Stomach smooth muscle (tissue), 2 donors: ENCODE data around the gene PVR.

ENCODE experiments used
- H3K27ac ChIP-seq: one replicate; pipeline ENCODE4 v1.7.0; 2013; ENCODE audit warnings: mild to moderate bottlenecking, low read length, inconsistent platforms
- H3K27me3 ChIP-seq, 2 donors: one replicate each; pipeline ENCODE4 v1.7.0; 2013; ENCODE audit warnings: low read length in 2 of 2; ENCODE audit not compliant: insufficient read depth in 2 of 2, control insufficient read depth in 1 of 2
- H3K36me3 ChIP-seq, 2 donors: one replicate each; pipeline ENCODE4 v1.7.0; 2013; ENCODE audit warnings: low read length in 2 of 2; ENCODE audit not compliant: control insufficient read depth in 2 of 2, insufficient read depth in 2 of 2
- H3K4me1 ChIP-seq: one replicate; pipeline ENCODE4 v1.7.0; 2013; ENCODE audit warnings: low read length; ENCODE audit not compliant: control insufficient read depth, insufficient read depth
- H3K4me3 ChIP-seq, 2 donors: one replicate each; pipeline ENCODE4 v1.7.0; 2013; ENCODE audit warnings: low read length in 2 of 2
- H3K9ac ChIP-seq, 2 donors: one replicate each; pipeline ENCODE4 v1.7.0; 2013; ENCODE audit warnings: low read length in 2 of 2, mild to moderate bottlenecking in 1 of 2
- H3K9me3 ChIP-seq, 2 donors: one replicate each; pipeline ENCODE4 v1.7.0; 2013; ENCODE audit warnings: low read length in 2 of 2; ENCODE audit not compliant: control insufficient read depth in 2 of 2
- donor health status: healthy.
- donor health status: Pancreatic carcinoma.

The PVR gene

DNA sequence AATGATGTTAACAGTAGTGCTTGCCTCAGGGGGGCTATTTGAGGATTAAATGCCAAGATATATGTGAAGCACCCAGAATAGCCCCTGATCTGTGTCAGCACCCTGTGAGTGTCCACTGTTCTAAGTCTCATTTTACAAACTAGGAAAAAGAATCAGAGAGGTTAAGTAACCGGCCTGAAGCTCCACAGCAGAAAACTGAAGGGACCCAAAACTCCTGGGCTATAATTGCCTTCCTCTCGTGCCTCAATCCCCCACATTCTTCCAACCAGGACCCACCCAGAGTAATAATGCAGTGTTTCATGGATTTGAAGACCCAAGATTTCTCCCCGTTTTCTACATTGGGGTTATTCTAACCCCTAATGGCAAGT lies 2.3 kb downstream of the PVR start:
- Histone ChIP-seq H3K4me1 (peaks cover 12% of the 10 kb centered on the region), H3K4me3 (no peak overlapping the region), H3K27ac (no peak overlapping the region), H3K27me3 (no peaks in the 10 kb centered on the region), H3K9me3 (no peaks in the 10 kb centered on the region), H3K9ac (no peak overlapping the region), H3K36me3 (peaks cover 22 to 23% of the 10 kb centered on the region in 2 donors)

- Histone ChIP-seq H3K36me3 (peaks cover 28 to 29% of the 10 kb centered on the region in 2 donors), H3K27ac (no peak overlapping the region), H3K9ac (no peak overlapping the region), H3K4me1 (peaks cover 12% of the 10 kb centered on the region), H3K4me3 (no peak overlapping the region), H3K27me3 (no peaks in the 10 kb centered on the region), H3K9me3 (no peaks in the 10 kb centered on the region)
Measured at GRCh38 chr19:44647144-44647543, 3.4 kb downstream of the PVR start.

DNA sequence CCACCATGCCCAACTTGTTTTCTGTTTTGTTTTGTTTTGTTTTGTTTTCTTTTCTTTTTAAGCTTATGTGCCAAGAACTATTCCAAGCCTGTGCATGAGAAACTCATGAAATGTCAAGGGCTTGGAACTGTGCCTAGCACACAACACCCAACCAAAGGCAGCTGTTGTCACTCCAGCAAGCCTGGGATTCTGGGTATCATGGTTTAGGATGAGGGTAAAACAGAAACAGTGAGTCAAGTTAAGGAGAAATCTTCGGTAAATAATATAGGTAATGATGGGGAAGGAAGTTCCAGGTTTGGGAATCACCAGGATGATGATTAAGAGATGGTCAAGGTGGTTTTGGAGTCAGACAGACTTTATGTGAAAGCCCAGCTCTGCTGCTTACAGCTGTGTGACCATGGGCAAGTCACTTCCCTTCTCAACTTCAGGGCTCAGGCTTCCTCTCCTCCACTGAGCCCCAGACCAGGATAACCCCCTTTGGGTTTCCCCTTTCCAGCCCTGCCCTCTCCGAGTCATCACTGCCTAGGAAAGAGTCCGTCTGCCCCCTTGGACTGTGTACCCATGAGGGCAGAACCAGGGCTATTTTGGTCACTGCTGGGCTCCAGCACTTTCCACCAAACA lies 5.0 kb downstream of the PVR start:
- Histone ChIP-seq H3K27ac (peak overlapping the region; percentile 11), H3K36me3 (peaks cover 36 to 40% of the 10 kb centered on the region in 2 donors), H3K9me3 (no peaks in the 10 kb centered on the region), H3K27me3 (no peaks in the 10 kb centered on the region), H3K4me3 (no peak overlapping the region), H3K4me1 (peaks cover 9% of the 10 kb centered on the region), H3K9ac (no peak overlapping the region)

DNA sequence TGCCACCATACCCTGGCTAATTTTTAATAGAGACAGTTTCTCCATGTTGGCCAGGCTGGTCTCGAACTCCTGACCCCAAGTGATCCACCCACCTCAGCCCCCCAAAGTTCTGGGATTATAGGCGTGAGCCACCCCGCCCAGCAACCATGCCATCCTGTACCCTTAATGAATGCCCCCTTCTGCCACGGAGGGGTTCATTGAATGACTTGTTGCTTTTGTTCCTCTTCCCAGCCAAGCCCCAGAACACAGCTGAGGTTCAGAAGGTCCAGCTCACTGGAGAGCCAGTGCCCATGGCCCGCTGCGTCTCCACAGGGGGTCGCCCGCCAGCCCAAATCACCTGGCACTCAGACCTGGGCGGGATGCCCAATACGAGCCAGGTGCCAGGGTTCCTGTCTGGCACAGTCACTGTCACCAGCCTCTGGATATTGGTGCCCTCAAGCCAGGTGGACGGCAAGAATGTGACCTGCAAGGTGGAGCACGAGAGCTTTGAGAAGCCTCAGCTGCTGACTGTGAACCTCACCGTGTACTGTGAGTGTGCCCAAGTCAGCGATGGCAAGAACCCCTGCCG lies 6.0 kb downstream of the PVR start:
- peaks cover 9% of the 10 kb centered on the region for H3K4me1 ChIP-seq
- no peak overlapping the region for H3K4me3 ChIP-seq
- H3K27me3 ChIP-seq, result no peaks in the 10 kb centered on the region
- H3K9ac ChIP-seq, result no peak overlapping the region
- no peak overlapping the region for H3K27ac ChIP-seq
- peaks cover 36 to 40% of the 10 kb centered on the region in 2 donors for H3K36me3 ChIP-seq
- H3K9me3 ChIP-seq, result no peaks in the 10 kb centered on the region

- Histone ChIP-seq H3K4me1 (peaks cover 6% of the 10 kb centered on the region), H3K9ac (no peak overlapping the region), H3K4me3 (no peak overlapping the region), H3K27me3 (no peaks in the 10 kb centered on the region), H3K36me3 (peaks cover 42 to 43% of the 10 kb centered on the region in 2 donors), H3K27ac (no peak overlapping the region), H3K9me3 (no peaks in the 10 kb centered on the region)
Measured at GRCh38 chr19:44653343-44653742, 9.6 kb downstream of the PVR start.

DNA sequence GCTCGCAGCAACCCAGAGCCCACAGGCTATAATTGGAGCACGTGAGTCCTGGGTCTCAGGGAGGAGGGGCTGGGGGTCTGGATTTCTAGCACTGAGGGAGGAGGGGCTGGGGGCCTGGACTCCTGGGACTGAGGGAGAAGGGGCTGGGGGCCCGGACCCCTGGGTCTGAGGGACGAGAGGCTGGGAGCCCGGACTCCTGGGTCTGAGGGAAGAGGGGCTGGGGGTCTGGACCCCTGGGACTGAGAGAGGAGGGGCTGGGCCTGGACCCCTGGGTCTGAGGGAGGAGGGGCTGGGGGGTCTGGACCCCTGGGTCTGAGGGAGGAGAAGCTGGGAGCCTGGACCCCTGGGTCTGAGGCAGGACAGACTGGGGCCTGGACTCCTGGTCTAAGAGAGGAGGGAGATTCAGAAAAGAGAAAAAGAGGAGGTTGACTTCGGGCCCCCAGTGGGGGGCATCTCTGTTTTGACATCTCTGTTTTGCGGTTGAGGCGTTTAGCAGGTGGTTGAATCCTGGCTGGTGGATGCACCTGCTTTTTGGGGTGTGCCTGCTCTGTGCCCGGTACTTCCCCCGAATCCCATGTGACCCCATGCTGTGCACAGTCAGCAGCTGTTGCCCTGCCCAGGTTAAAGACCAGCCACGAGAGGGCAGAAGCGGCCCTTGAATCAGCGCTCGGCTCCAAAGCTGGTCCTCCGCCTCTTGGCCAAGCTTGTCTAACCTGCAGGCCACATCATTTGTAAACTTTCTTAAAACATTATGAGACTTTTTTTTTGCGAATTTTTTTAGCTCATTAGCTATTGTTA lies 10.5 kb downstream of the PVR start:
- no peak overlapping the region for H3K9ac ChIP-seq
- H3K27ac ChIP-seq, result no peak overlapping the region
- peaks cover 44 to 45% of the 10 kb centered on the region in 2 donors for H3K36me3 ChIP-seq
- H3K27me3 ChIP-seq, result no peaks in the 10 kb centered on the region
- H3K9me3 ChIP-seq, result no peaks in the 10 kb centered on the region
- H3K4me3 ChIP-seq, result no peak overlapping the region
- H3K4me1 ChIP-seq, result no peaks in the 10 kb centered on the region

GRCh38 chr19:44657211-44657921 lies 13.7 kb downstream of the PVR start:
- no peaks in the 10 kb centered on the region for H3K4me1 ChIP-seq
- H3K4me3 ChIP-seq, result no peak overlapping the region
- H3K27me3 ChIP-seq, result no peaks in the 10 kb centered on the region
- H3K9me3 ChIP-seq, result no peaks in the 10 kb centered on the region
- no peak overlapping the region for H3K27ac ChIP-seq
- peaks cover 40 to 48% of the 10 kb centered on the region in 2 donors for H3K36me3 ChIP-seq
- no peak overlapping the region for H3K9ac ChIP-seq

DNA sequence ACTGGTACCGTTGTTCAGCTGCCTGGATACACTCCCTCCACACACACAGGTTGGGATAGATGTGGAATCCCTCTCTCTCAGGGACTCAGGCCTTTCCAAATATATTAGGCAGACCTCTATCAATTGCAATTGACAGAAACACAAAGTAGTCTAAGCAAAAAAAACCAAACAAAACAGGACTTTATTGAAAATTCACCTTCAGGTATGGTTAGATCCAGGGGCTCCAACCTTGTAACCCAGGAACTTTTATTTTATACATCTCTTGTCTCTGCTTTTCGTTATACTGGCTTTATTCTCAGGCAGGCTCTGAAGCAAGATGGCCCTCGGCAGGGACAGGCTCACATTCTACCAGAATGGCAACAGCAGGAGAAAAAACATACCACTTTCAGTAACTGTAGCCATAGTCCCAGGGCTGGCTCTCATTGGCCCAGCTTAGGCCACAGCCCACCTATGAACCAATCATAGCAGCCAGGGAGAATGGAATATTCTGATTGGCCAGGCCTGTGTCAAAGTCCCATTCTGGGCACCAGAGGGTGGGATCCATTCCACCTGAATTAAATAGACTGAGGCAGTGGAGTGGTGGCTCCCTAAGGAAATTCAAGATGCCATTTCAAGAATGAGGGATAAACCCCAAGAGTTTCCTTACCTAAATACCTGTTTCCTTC lies 14.5 kb downstream of the PVR start:
- Histone ChIP-seq H3K27ac (no peak overlapping the region), H3K36me3 (peaks cover 39 to 46% of the 10 kb centered on the region in 2 donors), H3K9me3 (no peaks in the 10 kb centered on the region), H3K9ac (no peak overlapping the region), H3K4me3 (no peak overlapping the region), H3K27me3 (no peaks in the 10 kb centered on the region), H3K4me1 (no peaks in the 10 kb centered on the region)

- H3K4me1 ChIP-seq, result no peaks in the 10 kb centered on the region
- H3K9ac ChIP-seq, result no peak overlapping the region
- no peaks in the 10 kb centered on the region for H3K27me3 ChIP-seq
- peaks cover 35 to 41% of the 10 kb centered on the region in 2 donors for H3K36me3 ChIP-seq
- H3K27ac ChIP-seq, result no peak overlapping the region
- no peak overlapping the region for H3K4me3 ChIP-seq
- no peaks in the 10 kb centered on the region for H3K9me3 ChIP-seq
Measured at GRCh38 chr19:44660081-44660480, 16.4 kb downstream of the PVR start.

GRCh38 chr19:44661205-44661604 lies 17.5 kb downstream of the PVR start:
- Histone ChIP-seq H3K4me3 (no peak overlapping the region), H3K36me3 (peaks cover 31 to 38% of the 10 kb centered on the region in 2 donors), H3K9ac (no peak overlapping the region), H3K4me1 (no peaks in the 10 kb centered on the region), H3K9me3 (no peaks in the 10 kb centered on the region), H3K27me3 (no peaks in the 10 kb centered on the region), H3K27ac (no peak overlapping the region)
